Neural cell (in vitro differentiated cells): ENCODE data around the gene PIEZO1.

Experiments
- EP300 ChIP-seq: fragments of 450-650 bp; conservative IDR thresholded peaks from 2 replicates; pipeline ENCODE4 v1.6.1; 2014; ENCODE audit warnings: antibody characterized with exemption, mild to moderate bottlenecking, moderate library complexity; ENCODE audit not compliant: poor library complexity, severe bottlenecking
- EZH2 ChIP-seq: fragments of 200-600, 300-800 bp; shearing (Covaris generic), sonication (generic); IDR thresholded peaks from 2 replicates; pipeline ENCODE4 v1.6.1; 2014; ENCODE audit warnings: antibody characterized with exemption, low read length, borderline replicate concordance, mild to moderate bottlenecking; ENCODE audit not compliant: insufficient read depth, poor library complexity, severe bottlenecking
- MXI1 ChIP-seq: fragments of 450-650 bp; conservative IDR thresholded peaks from 2 replicates; pipeline ENCODE4 v1.6.1; 2014; ENCODE audit warnings: antibody characterized with exemption, mild to moderate bottlenecking; ENCODE audit not compliant: poor library complexity, severe bottlenecking
- POLR2AphosphoS5 ChIP-seq: IDR thresholded peaks from 2 replicates; pipeline ENCODE4 v1.6.1; 2012
- RAD21 ChIP-seq: fragments of 450-650 bp; conservative IDR thresholded peaks from 2 replicates; pipeline ENCODE4 v1.6.1; 2014; ENCODE audit warnings: antibody characterized with exemption, mild to moderate bottlenecking, moderate library complexity
- SMC3 ChIP-seq: fragments of 450-650 bp; conservative IDR thresholded peaks from 2 replicates; pipeline ENCODE4 v1.6.1; 2014; ENCODE audit warnings: antibody characterized with exemption, mild to moderate bottlenecking, moderate library complexity; ENCODE audit not compliant: poor library complexity
- TAF1 ChIP-seq: IDR thresholded peaks from 2 replicates; pipeline ENCODE4 v1.6.1; 2012; ENCODE audit warnings: low read depth
- TF ChIP-seq, protein P1 (sequence below): fragments of 450-650 bp; IDR thresholded peaks from 2 replicates; pipeline ENCODE4 v1.5.1; 2014; ENCODE audit warnings: antibody characterized with exemption, mild to moderate bottlenecking, moderate library complexity; ENCODE audit not compliant: poor library complexity, severe bottlenecking

DNA sequence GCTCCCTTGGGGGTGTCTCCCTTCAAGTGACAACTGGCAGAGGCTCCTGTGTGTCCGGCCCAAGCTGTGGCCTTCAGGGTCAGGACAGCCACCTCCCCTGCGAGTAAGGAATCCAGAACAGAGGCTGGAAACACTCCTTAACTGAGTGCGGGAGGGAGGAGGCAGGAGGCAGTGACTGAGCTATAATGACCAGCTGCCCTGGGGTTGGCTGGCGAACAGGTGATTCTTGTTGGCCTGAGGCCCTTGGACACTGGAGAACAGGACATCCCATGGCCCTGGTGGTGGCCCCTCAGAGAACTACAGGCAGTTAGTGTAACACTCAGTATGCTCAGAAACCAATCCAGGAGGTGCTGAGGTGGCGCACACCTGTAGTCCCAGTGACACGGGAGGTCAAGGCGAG is 89.3 kb downstream of the PIEZO1 start:
- TF ChIP-seq, protein P1, sequence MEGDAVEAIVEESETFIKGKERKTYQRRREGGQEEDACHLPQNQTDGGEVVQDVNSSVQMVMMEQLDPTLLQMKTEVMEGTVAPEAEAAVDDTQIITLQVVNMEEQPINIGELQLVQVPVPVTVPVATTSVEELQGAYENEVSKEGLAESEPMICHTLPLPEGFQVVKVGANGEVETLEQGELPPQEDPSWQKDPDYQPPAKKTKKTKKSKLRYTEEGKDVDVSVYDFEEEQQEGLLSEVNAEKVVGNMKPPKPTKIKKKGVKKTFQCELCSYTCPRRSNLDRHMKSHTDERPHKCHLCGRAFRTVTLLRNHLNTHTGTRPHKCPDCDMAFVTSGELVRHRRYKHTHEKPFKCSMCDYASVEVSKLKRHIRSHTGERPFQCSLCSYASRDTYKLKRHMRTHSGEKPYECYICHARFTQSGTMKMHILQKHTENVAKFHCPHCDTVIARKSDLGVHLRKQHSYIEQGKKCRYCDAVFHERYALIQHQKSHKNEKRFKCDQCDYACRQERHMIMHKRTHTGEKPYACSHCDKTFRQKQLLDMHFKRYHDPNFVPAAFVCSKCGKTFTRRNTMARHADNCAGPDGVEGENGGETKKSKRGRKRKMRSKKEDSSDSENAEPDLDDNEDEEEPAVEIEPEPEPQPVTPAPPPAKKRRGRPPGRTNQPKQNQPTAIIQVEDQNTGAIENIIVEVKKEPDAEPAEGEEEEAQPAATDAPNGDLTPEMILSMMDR = no peak
- TF ChIP-seq POLR2AphosphoS5 = no peak
- TF ChIP-seq EP300 = no peak
- no peak for TF ChIP-seq RAD21
- no peak for TF ChIP-seq EZH2
- no peak for TF ChIP-seq SMC3
- no peak for TF ChIP-seq TAF1
- no peak for TF ChIP-seq MXI1
